Upper lobe of left lung (tissue), 6 donors: ENCODE data around the gene SPZ1. TPM values are rescaled to one million over a fixed set of nuclear protein-coding genes. Genes with fewer than 3 reads are reported as not detected.
"Not testable (repeated sequence)": the region's sequence is repeated elsewhere in the genome, so short reads cannot be mapped to it uniquely, and the experiment has no call there.

ENCODE experiments used
- ATAC-seq, 2 donors: fragments of 200-7000 bp; cut with Tn5 transposase; one replicate each; pipeline ENCODE4 v1.9.1; 2022; ENCODE audit warnings: mild to moderate bottlenecking in 2 of 2, moderate library complexity in 2 of 2; ENCODE audit not compliant: low FRiP score in 2 of 2
- DNase-seq, 2 donors: peaks; one replicate each; pipeline ENCODE4 v3.0.0-alpha.2; 2019 to 2020
- H3K27ac ChIP-seq, 4 donors: fragments of 200-600 bp; sonication (generic); one replicate each; pipeline ENCODE4 v1.5.1; 2016 to 2019
- H3K27me3 ChIP-seq, 4 donors: fragments of 200-600 bp; sonication (generic); one replicate each; pipeline ENCODE4 v1.5.1; 2017 to 2019
- H3K36me3 ChIP-seq, 4 donors: fragments of 200-600 bp; sonication (generic); one replicate each; pipeline ENCODE4 v1.5.1; 2016 to 2019
- H3K4me1 ChIP-seq, 4 donors: fragments of 200-600 bp; sonication (generic); one replicate each; pipeline ENCODE4 v1.5.1; 2018 to 2019
- H3K4me3 ChIP-seq, 4 donors: fragments of 200-600 bp; sonication (generic); one replicate each; pipeline ENCODE4 v1.5.1; 2017 to 2019; ENCODE audit warnings: mild to moderate bottlenecking in 2 of 4, moderate library complexity in 1 of 4
- H3K9me3 ChIP-seq, 4 donors: fragments of 200-600 bp; sonication (generic); one replicate each; pipeline ENCODE4 v1.5.1; 2018 to 2019
- CTCF ChIP-seq, 6 experiments: fragments of 450-650 bp in 4 of 6; fragments of 200-600 bp in 2 of 6; sonication (generic) in 2 of 6; IDR thresholded peaks; one replicate each; pipeline ENCODE4 v1.5.1; 2016 to 2019; ENCODE audit warnings: antibody characterized with exemption in 6 of 6
- EP300 ChIP-seq, 4 donors: sonication (generic); formaldehyde crosslinking; IDR thresholded peaks; one replicate each; pipeline ENCODE4 v1.5.1; 2017; ENCODE audit warnings: antibody characterized with exemption in 4 of 4, control low read depth in 2 of 4
- POLR2A ChIP-seq, 4 donors: fragments of 450-650 bp; IDR thresholded peaks; one replicate each; pipeline ENCODE4 v1.5.1; 2016 to 2017; ENCODE audit warnings: antibody characterized with exemption in 4 of 4, mild to moderate bottlenecking in 2 of 4
- POLR2AphosphoS5 ChIP-seq, 2 donors: sonication (generic); formaldehyde crosslinking; IDR thresholded peaks; one replicate each; pipeline ENCODE4 v1.5.1; 2017; ENCODE audit warnings: antibody characterized with exemption in 2 of 2
- WGBS, 2 donors: methylation state at CpG; one replicate each; pipeline ENCODE4 v1.1.5; 2017 to 2018; 5-methylcytosine and 5-hydroxymethylcytosine counted together
- total RNA-seq, 6 donors: library from RNA; depleted of rRNA in 4 of 6; stranded (reverse); fragments of >200 nt in 4 of 6; gene quantifications; one replicate each; pipeline versions ENCODE4 v1.1.0 to v1.2.1, GENCODE V29; 2016 to 2021
- donor health status: DM: no; HTN: no; CAD: no; lungs with moderate emphysema.
- donor health status: DM: no; HTN: yes; CAD: no; lungs with severe emphysema.

SPZ1 gene
- total RNA-seq, 6 donors from 2014 or later: not detected

- Histone ChIP-seq H3K36me3 (no peaks in the 10 kb centered on the region), H3K4me3 (no peak overlapping the region), H3K4me1 (no peaks in the 10 kb centered on the region), H3K27me3 (no peaks in the 10 kb centered on the region), H3K9me3 (no peaks in the 10 kb centered on the region), H3K27ac (no peak overlapping the region)
- no peak for DNase-seq
- no peak for ATAC-seq
- 84 to 90% methylated on average over 8 of the region's 8 CpGs for WGBS, 2 donors
- TF ChIP-seq CTCF (IDR thresholded peaks at IDR 0.05) (no peak), POLR2A (IDR thresholded peaks at IDR 0.05) (no peak), POLR2AphosphoS5 (IDR thresholded peaks at IDR 0.05) (no peak), EP300 (IDR thresholded peaks at IDR 0.05) (no peak)
These were observed 28.0 kb upstream of the SPZ1 start for GRCh38 chr5:80291761-80292160.

- Histone ChIP-seq H3K36me3 (no peaks in the 10 kb centered on the region), H3K4me1 (no peaks in the 10 kb centered on the region), H3K9me3 (no peaks in the 10 kb centered on the region), H3K27me3 (no peaks in the 10 kb centered on the region), H3K4me3 (no peak overlapping the region), H3K27ac (no peak overlapping the region)
- no peak for ATAC-seq
- WGBS, 2 donors: 73 to 75% methylated on average over 6 of the region's 6 CpGs
- DNase-seq: no peak
- no peak for TF ChIP-seq CTCF (IDR thresholded peaks at IDR 0.05)
- TF ChIP-seq EP300 (IDR thresholded peaks at IDR 0.05): no peak
- no peak for TF ChIP-seq POLR2A (IDR thresholded peaks at IDR 0.05)
- TF ChIP-seq POLR2AphosphoS5 (IDR thresholded peaks at IDR 0.05): no peak
These were observed 23.7 kb upstream of the SPZ1 start for GRCh38 chr5:80296121-80296520.

- ATAC-seq: no peak
- H3K4me1 ChIP-seq: no peaks in the 10 kb centered on the region
- no peaks in the 10 kb centered on the region for H3K27me3 ChIP-seq
- no peak overlapping the region for H3K27ac ChIP-seq
- 90 to 97% methylated on average over 7 to 8 of the region's 8 CpGs for WGBS, 2 donors
- no peaks in the 10 kb centered on the region for H3K9me3 ChIP-seq
- DNase-seq: no peak
- no peak for TF ChIP-seq CTCF (IDR thresholded peaks at IDR 0.05)
- TF ChIP-seq POLR2A (IDR thresholded peaks at IDR 0.05): no peak
- no peak for TF ChIP-seq POLR2AphosphoS5 (IDR thresholded peaks at IDR 0.05)
- TF ChIP-seq EP300 (IDR thresholded peaks at IDR 0.05): no peak
- no peak overlapping the region for H3K4me3 ChIP-seq
- no peaks in the 10 kb centered on the region for H3K36me3 ChIP-seq
These were observed 20.2 kb upstream of the SPZ1 start for GRCh38 chr5:80299601-80300000.

GRCh38 chr5:80300125-80300524 lies 19.7 kb upstream of the SPZ1 start:
- no peaks in the 10 kb centered on the region for H3K36me3 ChIP-seq
- H3K4me1 ChIP-seq: no peaks in the 10 kb centered on the region
- no peaks in the 10 kb centered on the region for H3K9me3 ChIP-seq
- H3K27ac ChIP-seq: no peak overlapping the region
- H3K4me3 ChIP-seq: no peak overlapping the region
- TF ChIP-seq POLR2A (IDR thresholded peaks at IDR 0.05) (no peak), CTCF (IDR thresholded peaks at IDR 0.05) (no peak), EP300 (IDR thresholded peaks at IDR 0.05) (no peak), POLR2AphosphoS5 (IDR thresholded peaks at IDR 0.05) (no peak)
- DNase-seq: no peak
- WGBS, 2 donors: 86 to 98% methylated on average over 7 of the region's 8 CpGs
- peak in 1 of 2 donors; percentile 46 for ATAC-seq
- H3K27me3 ChIP-seq: no peaks in the 10 kb centered on the region

GRCh38 chr5:80300796-80301195 lies 19.0 kb upstream of the SPZ1 start:
- DNase-seq: peak in 1 of 2 donors; percentile 50

GRCh38 chr5:80301342-80301741 lies 18.5 kb upstream of the SPZ1 start:
- H3K4me1 ChIP-seq, H3K27ac ChIP-seq, H3K27me3 ChIP-seq, H3K36me3 ChIP-seq, H3K4me3 ChIP-seq, ATAC-seq, H3K9me3 ChIP-seq: not testable (repeated sequence)
- DNase-seq: peak in 1 of 2 donors; percentile 42
- WGBS, 2 donors: no CpG with 5 or more reads among the region's 34 CpGs

More at GRCh38 chr5:80300796-80301195, 19.0 kb upstream of the SPZ1 start:
- not testable (repeated sequence) for H3K9me3 ChIP-seq, ATAC-seq, H3K27ac ChIP-seq, H3K27me3 ChIP-seq, H3K36me3 ChIP-seq, H3K4me1 ChIP-seq, H3K4me3 ChIP-seq
- WGBS, 2 donors: 80 to 95% methylated on average over 1 to 10 of the region's 27 CpGs
